Effector memory CD8-positive, alpha-beta T cell (primary cell): ENCODE results near the gene ACE.

Source experiments
- ATAC-seq: fragments of 150-1000 bp; cut with Tn5 transposase; replicated peaks from 2 replicates; pipeline ENCODE4 v1.10.0; 2021; ENCODE audit warnings: mild to moderate bottlenecking, moderate library complexity
- DNase-seq, 3 experiments: peaks; one replicate each; pipeline ENCODE4 v3.0.0; 2021
- H3K27ac Mint-ChIP-seq, 2 donors: one replicate each; pipeline ENCODE4 v1.8.0; 2022; ENCODE audit warnings: mild to moderate bottlenecking in 2 of 2, mixed read lengths in 2 of 2, moderate library complexity in 2 of 2
- H3K27me3 Mint-ChIP-seq, 2 donors: one replicate each; pipeline ENCODE4 v1.8.0; 2022; ENCODE audit warnings: mixed read lengths in 2 of 2
- H3K36me3 Mint-ChIP-seq: one replicate; pipeline ENCODE4 v1.8.0; 2022; ENCODE audit warnings: mild to moderate bottlenecking, moderate library complexity, mixed read lengths; ENCODE audit not compliant: insufficient read depth
- H3K4me1 Mint-ChIP-seq, 2 donors: one replicate each; pipeline ENCODE4 v1.8.0; 2022; ENCODE audit warnings: low read depth in 2 of 2, mixed read lengths in 2 of 2
- H3K4me3 Mint-ChIP-seq, 2 donors: one replicate each; pipeline ENCODE4 v1.8.0; 2022; ENCODE audit warnings: mild to moderate bottlenecking in 2 of 2, mixed read lengths in 2 of 2, moderate library complexity in 2 of 2
- H3K9me3 Mint-ChIP-seq, 2 donors: one replicate each; pipeline ENCODE4 v1.8.0; 2022; ENCODE audit warnings: mixed read lengths in 2 of 2

Gene ACE

DNA sequence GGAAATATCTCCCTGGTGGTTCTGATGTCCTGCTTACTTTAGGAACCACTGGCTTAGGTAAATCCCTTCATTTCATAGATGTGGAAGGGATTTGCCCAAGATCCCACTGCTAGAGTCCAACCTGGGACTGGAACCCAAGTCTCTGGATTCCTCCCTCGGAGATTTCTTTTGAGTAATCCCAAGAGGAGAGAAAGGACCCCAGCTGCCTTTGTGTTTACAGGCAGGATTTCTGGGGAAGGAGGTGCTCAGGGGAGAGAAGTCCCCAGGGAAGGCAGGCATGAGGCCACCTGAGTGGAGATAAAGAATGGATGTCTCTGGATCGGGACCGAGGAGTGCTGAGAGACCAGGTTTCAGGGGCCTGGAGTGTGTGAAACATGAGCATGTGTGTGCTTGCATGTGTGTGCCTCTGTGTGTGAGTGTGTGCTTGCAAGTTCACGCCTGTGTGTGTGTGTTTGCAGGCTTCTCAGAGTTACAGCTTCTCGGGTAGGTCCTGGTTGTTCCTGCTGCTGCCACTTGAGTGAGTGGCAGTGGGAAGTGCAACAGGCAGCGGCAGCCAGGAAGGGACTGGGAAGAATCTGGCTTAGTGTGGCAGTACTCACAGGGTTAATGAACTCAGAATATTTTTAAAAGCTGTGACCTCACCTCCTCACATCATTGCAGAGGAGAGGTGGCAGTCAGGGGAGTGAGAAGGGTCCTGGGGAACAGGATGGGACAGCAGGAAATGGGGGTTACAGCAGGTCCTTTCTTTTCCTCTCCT lies 48.5 kb downstream of the ACE start:
- no peak for DNase-seq
- H3K4me1 Mint-ChIP-seq = peaks cover 4 to 11% of the 10 kb centered on the region in 2 donors
- H3K4me3 Mint-ChIP-seq = no peak overlapping the region
- H3K27me3 Mint-ChIP-seq = peaks cover 25 to 50% of the 10 kb centered on the region in 2 donors
- no peaks in the 10 kb centered on the region for H3K9me3 Mint-ChIP-seq
- no peak for ATAC-seq
- H3K36me3 Mint-ChIP-seq = peaks cover 3% of the 10 kb centered on the region
- H3K27ac Mint-ChIP-seq = no peak overlapping the region

DNA sequence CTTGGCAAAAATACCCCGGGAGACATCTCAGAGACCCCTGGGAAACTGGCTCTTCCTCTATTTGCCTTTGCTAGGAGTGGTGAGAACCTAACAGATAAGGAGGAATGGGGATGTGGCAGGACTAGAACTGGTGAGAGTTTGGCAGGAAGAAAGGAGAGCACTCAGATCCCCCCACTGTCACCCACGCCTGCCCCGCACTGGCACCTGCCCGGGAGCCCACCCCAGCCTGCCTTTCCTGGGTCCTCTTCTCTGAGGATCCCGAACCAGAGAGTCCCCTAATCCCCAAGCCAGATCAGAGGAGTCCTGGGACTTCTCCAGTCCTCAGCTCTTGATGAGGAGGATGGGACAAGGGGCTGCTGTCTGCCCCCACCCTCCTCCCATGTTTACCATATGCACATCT lies 50.0 kb downstream of the ACE start:
- no peak overlapping the region for H3K27ac Mint-ChIP-seq
- no peaks in the 10 kb centered on the region for H3K9me3 Mint-ChIP-seq
- peaks cover 25 to 42% of the 10 kb centered on the region in 2 donors for H3K27me3 Mint-ChIP-seq
- peaks cover 3% of the 10 kb centered on the region for H3K36me3 Mint-ChIP-seq
- H3K4me3 Mint-ChIP-seq = no peak overlapping the region
- ATAC-seq (no peak), DNase-seq (no peak)
- H3K4me1 Mint-ChIP-seq = peaks cover 4 to 11% of the 10 kb centered on the region in 2 donors

- H3K4me1 Mint-ChIP-seq = peaks cover 4 to 9% of the 10 kb centered on the region in 2 donors
- no peak overlapping the region for H3K4me3 Mint-ChIP-seq
- H3K36me3 Mint-ChIP-seq = no peaks in the 10 kb centered on the region
- ATAC-seq = no peak
- no peak overlapping the region for H3K27ac Mint-ChIP-seq
- no peak for DNase-seq
- peaks cover 25 to 42% of the 10 kb centered on the region in 2 donors for H3K27me3 Mint-ChIP-seq
- H3K9me3 Mint-ChIP-seq = no peaks in the 10 kb centered on the region
Measured at GRCh38 chr17:63528183-63528582, 51.3 kb downstream of the ACE start.

GRCh38 chr17:63529711-63530556 lies 53.1 kb downstream of the ACE start:
- no peaks in the 10 kb centered on the region for H3K9me3 Mint-ChIP-seq
- peaks cover 9 to 27% of the 10 kb centered on the region in 2 donors for H3K27me3 Mint-ChIP-seq
- DNase-seq = no peak
- peak overlapping the region in 1 of 2 donors; percentile 51 for H3K27ac Mint-ChIP-seq
- no peak overlapping the region for H3K4me3 Mint-ChIP-seq
- no peaks in the 10 kb centered on the region for H3K36me3 Mint-ChIP-seq
- no peaks in the 10 kb centered on the region for H3K4me1 Mint-ChIP-seq
- ATAC-seq = no peak

- Mint-ChIP-seq H3K27ac (no peak overlapping the region), H3K4me3 (no peak overlapping the region), H3K4me1 (peaks cover 2% of the 10 kb centered on the region in 2 donors), H3K27me3 (peaks cover 8 to 27% of the 10 kb centered on the region in 2 donors), H3K36me3 (no peaks in the 10 kb centered on the region), H3K9me3 (no peaks in the 10 kb centered on the region)
- ATAC-seq = no peak
- DNase-seq = no peak
Measured at GRCh38 chr17:63530557-63531021, 53.7 kb downstream of the ACE start.

GRCh38 chr17:63531022-63531965 lies 54.4 kb downstream of the ACE start:
- DNase-seq = no peak
- Mint-ChIP-seq H3K27me3 (peaks cover 10 to 29% of the 10 kb centered on the region in 2 donors), H3K4me1 (peaks cover 2% of the 10 kb centered on the region in 2 donors), H3K4me3 (no peak overlapping the region), H3K9me3 (no peaks in the 10 kb centered on the region), H3K27ac (no peak overlapping the region), H3K36me3 (peaks cover 2% of the 10 kb centered on the region)
- no peak for ATAC-seq

- H3K27ac Mint-ChIP-seq = peak overlapping the region in 1 of 2 donors; percentile 66
- peaks cover 24 to 35% of the 10 kb centered on the region in 2 donors for H3K27me3 Mint-ChIP-seq
Measured at GRCh38 chr17:63533433-63534077, 56.7 kb downstream of the ACE start.

GRCh38 chr17:63534078-63534570 lies 57.3 kb downstream of the ACE start:
- no peak for DNase-seq
- H3K27ac Mint-ChIP-seq = peak overlapping the region in 1 of 2 donors; percentile 66
- no peak overlapping the region for H3K4me3 Mint-ChIP-seq
- H3K27me3 Mint-ChIP-seq = peaks cover 30 to 41% of the 10 kb centered on the region in 2 donors
- peaks cover 2% of the 10 kb centered on the region for H3K36me3 Mint-ChIP-seq
- no peak for ATAC-seq
- peaks cover 2 to 7% of the 10 kb centered on the region in 2 donors for H3K4me1 Mint-ChIP-seq
- no peaks in the 10 kb centered on the region for H3K9me3 Mint-ChIP-seq

More at GRCh38 chr17:63533433-63534077, 56.7 kb downstream of the ACE start:
- peaks cover 2 to 5% of the 10 kb centered on the region in 2 donors for H3K4me1 Mint-ChIP-seq
- no peaks in the 10 kb centered on the region for H3K9me3 Mint-ChIP-seq
- no peak for ATAC-seq
- no peak for DNase-seq
- peaks cover 2% of the 10 kb centered on the region for H3K36me3 Mint-ChIP-seq
- no peak overlapping the region for H3K4me3 Mint-ChIP-seq

- Mint-ChIP-seq H3K27ac (peak overlapping the region in 1 of 2 donors; percentile 59), H3K27me3 (peaks cover 38 to 49% of the 10 kb centered on the region in 2 donors), H3K36me3 (peaks cover 2% of the 10 kb centered on the region), H3K4me3 (no peak overlapping the region), H3K9me3 (no peaks in the 10 kb centered on the region), H3K4me1 (peaks cover 2 to 7% of the 10 kb centered on the region in 2 donors)
- DNase-seq = no peak
- no peak for ATAC-seq
Measured at GRCh38 chr17:63534816-63535455, 58.1 kb downstream of the ACE start.

DNA sequence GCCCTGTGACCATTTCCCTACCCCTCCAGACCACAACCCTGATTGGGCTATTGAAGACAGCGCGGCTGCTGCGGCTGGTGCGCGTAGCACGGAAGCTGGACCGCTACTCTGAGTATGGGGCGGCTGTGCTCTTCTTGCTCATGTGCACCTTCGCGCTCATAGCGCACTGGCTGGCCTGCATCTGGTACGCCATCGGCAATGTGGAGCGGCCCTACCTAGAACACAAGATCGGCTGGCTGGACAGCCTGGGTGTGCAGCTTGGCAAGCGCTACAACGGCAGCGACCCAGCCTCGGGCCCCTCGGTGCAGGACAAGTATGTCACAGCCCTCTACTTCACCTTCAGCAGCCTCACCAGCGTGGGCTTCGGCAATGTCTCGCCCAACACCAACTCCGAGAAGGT lies 58.8 kb downstream of the ACE start:
- Mint-ChIP-seq H3K4me1 (peaks cover 2 to 7% of the 10 kb centered on the region in 2 donors), H3K36me3 (peaks cover 2% of the 10 kb centered on the region), H3K27ac (peak overlapping the region in 1 of 2 donors; percentile 59), H3K27me3 (peaks cover 44 to 56% of the 10 kb centered on the region in 2 donors), H3K4me3 (no peak overlapping the region), H3K9me3 (no peaks in the 10 kb centered on the region)
- DNase-seq = no peak
- no peak for ATAC-seq

DNA sequence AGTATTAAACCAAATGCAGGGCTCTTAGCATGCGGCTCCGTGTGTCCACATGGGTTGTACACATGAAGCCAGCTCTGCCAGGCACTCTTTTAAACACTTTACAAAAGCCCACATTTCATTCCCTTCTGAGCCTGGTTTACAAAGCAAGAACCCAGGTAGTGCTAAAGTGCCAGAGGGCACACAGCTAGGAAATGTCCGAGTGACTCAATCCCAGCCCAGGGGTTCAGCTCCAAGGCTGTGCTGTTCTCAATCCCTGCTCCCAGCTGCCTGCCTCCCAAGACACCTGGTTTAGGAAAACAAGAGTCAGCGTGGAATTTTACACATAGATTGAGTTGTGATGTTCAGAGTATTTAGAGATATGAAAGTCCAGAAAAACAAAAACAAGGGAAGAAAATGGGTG lies 60.1 kb downstream of the ACE start:
- Mint-ChIP-seq H3K27ac (no peak overlapping the region), H3K4me3 (peak overlapping the region in 1 of 2 donors; percentile 14), H3K4me1 (peaks cover 2 to 7% of the 10 kb centered on the region in 2 donors), H3K9me3 (no peaks in the 10 kb centered on the region), H3K27me3 (peaks cover 48 to 63% of the 10 kb centered on the region in 2 donors), H3K36me3 (peaks cover 2% of the 10 kb centered on the region)
- no peak for ATAC-seq
- DNase-seq = no peak
